Measurements from ENCODE around the gene NINJ2.
"Not testable (repeated sequence)": the region's sequence is repeated elsewhere in the genome, so short reads cannot be mapped to it uniquely, and the experiment has no call there.

Gene NINJ2

DNA sequence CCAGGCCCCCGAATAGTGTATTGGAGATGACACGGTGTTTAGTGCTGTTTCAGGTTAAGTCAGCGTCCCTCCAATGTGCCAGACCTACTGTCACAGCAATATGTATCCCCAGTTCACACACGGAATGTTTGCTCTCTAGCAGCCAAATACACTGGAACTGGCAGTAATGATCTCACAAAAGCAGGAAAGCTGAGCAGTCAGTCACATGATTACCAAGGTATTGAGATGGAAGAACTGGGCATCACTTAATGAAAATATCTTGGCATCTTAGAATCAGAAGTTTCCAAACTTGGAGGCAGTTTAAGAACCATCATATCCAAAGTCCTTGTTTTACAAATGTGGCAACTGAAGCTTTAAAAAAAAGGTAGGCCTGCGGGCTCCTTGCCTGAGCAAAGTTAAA lies 23.3 kb downstream of the NINJ2 start:
- no peak for DNase-seq

DNA sequence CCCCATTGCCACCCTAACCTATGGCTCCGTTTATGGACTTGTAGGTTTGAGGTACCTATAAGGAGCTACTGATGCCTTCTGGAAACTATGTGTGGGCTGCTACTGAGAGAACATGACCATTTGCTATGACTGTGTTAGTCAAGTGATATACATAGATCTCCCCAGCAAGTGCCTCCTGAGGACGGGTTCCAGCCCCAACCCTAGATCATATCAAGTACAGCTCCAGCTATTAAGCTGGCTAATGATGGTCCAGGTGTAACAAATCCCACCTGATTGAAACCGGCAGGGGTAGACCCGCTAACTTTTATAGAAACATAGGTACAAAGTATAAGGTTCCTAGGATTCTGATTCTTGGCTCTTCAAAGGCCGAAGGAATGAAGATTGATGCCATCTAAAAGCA lies 23.7 kb downstream of the NINJ2 start:
- DNase-seq: no peak

DNA sequence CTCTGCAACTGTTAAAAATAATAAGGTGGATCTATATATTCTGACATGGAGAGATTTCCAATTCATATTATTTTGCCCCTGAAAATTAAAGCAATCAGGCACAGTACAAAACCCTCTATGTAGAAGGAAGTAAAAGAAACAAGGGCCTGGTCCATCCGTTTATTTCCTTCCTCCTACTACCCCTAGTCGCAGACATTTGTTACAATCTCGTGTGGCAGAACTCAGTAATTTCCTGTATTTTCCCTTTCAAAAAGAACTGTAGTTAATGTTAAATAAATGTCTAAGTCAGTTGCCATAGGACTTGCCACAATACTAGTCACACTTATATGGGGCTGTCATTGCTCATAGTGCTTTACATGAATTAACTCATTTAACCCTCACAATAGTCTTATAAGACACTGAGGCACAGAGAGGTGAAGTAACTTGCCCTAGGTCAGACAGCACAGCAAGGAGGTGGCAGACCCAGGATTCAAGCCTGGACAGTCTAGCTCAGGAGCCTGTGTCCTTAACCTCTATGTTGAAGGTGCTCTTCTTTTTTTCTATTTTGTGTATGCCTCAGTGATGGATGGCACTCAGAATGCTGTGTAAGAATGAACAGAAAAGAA lies 24.2 kb downstream of the NINJ2 start:
- DNase-seq: no peak

DNA sequence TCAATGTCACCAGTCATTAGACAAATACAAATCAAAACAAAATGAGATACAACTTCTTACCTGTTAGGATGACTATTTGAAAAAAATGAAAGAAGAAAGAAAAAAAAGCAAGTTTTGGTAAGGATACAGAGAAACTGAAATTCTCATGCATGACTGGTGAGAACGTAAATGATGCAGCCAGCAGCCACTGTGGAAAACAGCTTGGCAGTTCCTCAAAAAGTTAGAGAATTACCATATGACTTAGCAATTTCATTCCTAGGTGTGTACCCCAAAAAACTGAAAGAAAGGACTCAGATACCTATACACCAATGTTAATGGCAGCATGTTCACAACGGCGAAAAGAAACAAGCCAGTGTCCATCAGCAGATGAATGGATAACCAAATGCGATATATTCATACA lies 26.6 kb downstream of the NINJ2 start:
- DNase-seq: no peak

DNA sequence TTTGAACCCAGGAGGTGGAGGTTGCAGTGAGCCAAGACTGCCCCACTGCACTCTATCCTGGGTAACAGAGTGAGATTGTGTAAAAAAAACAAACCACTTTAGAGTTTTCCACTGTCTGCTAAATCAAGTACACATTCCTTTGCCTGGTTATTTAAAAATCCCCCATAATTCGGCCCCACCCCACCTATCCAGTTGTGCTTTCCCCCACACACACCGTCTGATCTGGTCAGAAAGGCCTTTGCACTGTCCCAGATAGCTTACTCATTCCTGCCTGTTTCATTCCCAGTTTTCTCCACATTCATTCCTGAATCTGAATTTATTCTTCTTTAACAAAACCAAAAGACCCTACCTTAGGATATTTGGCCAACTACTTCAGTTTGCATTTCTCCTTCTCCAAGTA lies 29.5 kb downstream of the NINJ2 start:
- no peak for DNase-seq

DNA sequence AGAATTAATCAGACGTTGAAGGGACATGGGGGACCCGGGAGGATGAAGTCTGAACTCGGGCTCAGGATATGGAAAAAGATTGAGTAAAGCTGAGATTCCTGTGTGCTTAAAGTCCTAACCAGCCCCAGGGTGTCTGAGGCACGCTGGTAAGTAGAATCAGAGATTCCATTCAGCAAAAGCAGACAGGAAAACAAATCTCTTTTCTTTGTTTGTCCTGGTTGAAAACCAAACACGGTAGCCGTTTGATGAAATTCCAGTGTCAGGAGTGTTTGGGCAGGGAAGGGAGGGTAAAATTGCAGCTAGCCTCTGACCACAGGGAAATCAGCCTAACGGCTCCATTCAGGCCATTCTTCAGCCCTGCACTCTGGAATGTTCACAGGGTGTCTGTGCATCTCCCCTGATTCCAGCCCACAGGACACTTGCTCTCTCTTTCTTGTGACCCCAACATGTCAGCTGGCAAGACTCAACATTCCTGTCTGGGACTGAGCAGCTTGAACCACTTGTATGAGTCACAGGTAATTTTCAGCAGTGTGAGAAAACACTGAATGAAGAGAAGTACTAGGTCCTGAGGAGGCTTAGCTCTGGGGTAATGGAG lies 31.0 kb downstream of the NINJ2 start:
- DNase-seq: no peak

DNA sequence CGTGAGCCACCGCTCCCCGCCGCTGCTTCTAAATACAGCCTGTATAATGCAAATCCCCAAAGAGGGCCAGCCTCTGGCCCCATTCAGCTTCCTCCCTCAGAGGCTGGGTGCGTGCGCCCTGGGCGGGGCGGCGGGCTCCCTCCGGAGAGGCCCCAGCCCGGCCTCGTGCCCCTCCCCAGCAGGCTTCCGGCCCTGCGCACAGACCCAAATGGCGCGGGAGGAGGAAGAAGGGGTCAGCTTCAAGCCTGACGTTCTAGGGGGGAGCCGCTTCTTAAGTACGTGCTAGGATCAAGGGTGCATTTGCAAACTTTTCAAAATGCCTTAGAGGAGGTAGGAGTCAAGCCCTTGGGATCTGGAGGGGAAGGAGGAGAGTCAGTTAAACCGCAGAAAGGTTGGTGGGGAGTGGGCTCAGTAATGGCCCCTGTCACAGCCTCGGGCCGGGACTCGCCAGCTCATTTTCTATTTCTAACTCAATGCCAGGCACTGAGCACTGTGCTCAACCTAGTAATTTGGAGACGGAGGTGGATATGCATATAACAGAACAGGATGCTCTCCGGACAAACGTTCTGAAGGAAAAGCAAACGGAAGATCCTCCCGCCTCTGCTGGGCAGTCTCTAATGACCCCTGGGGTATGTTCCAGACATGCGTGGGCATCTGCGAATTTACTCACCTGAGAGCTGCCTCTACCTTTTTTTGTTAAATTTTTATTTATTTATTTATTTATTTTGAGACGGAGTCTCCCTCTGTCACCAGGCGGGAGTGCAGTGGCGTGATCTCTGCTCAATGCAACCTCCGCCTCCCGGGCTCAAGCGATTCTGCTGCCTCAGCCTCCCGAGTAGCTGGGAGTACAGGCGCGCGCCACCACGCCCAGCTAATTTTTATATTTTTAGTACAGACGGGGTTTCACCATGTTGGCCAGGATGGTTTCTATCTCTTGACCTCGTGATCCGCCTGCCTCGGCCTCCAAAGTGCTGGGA lies 32.3 kb downstream of the NINJ2 start:
- peak; percentile 59 for DNase-seq

DNA sequence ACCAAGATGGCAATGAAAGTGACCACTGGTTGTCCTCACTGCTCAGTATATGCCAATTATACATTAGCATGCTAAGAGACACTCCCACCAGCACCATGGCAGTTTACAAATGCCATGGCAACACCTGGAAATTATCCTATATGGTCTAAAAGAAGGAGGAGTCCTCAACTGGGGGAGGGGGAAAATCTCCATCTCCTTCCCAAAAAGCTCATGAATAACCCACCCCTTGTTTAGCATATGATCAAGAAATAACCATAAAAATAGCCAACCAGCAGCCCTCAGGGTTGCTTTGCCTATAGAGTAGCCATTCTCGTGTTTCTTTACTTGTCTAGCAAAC lies 34.5 kb downstream of the NINJ2 start:
- DNase-seq: not testable (repeated sequence)

DNA sequence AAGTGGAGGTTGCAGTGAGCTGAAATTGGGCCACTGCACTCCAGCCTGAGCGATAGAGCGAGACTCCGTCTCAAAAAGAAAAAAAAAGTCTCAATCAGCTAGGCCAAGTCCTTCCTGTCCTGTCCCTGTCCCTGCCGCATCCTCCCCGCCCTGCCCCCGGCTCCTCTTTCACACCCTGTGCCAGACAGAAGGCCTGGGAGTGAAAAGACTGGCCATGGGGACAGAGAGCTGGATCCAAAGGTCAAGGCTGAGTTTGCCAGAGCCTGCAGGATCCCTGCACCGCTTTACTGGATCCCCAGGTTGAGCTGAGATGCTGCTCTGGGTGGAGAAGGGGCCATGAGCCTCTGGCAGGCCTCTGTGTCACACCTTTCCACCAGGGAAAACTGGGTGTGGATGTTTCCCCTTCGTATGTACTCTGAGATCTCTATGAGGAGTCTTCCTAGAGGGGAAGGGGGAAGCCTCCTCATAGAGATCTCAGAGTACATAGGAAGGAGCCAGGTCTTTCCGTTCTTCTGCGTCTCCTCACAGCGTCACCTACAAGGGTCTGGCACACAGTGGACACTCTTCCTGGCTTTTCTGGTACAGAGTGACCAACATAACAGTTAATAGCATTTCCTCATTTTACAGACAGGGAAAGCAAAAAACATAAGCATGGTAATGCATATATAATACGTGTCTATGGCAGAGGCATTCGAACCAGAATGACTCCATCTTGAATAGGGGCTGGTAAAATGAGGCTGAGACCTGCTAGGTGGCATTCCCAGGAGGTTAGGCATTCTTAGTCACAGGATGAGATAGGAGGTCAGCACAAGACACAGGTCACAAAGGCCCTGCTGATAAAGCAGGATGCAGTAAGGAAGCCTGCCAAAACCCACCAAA lies 35.1 kb downstream of the NINJ2 start:
- no peak for DNase-seq

DNA sequence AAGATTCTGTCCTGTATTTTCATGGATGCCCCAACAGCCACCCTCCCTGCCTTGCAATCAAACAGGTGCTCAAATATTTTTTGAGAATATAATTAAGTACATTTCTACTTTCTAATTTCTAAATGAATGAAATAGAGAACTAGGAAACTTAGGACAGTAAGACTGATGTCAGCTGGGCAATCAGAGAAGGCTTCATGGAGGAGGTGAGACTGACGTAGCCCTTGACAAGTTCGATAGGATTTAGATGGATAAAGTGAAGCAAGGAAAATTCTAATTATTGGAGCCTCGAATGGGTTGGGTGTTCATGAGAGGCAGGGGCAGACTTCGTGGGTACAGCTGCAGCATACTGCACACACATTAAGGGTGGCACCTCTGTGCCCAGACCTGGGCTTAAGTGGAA lies 36.0 kb downstream of the NINJ2 start:
- no peak for DNase-seq

DNA sequence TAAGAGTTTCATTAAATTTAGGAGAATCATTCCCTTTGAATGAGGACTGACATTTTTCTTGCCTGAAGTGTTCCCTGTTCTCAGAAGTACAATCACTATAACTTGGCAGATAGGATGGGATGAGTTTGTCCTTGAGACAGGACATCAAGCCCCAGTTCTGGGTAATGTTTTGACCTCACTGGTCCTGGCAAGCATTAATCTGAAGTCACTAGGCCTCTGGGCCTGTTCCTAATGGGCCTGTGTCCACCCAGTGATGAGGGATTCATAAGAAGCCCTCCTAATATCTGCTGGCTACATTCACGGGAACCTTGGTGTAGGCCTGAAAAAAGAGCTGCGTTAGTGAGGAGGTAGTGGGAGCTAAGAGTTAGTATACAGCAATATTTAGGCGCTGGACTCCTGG lies 37.2 kb downstream of the NINJ2 start:
- no peak for DNase-seq

DNA sequence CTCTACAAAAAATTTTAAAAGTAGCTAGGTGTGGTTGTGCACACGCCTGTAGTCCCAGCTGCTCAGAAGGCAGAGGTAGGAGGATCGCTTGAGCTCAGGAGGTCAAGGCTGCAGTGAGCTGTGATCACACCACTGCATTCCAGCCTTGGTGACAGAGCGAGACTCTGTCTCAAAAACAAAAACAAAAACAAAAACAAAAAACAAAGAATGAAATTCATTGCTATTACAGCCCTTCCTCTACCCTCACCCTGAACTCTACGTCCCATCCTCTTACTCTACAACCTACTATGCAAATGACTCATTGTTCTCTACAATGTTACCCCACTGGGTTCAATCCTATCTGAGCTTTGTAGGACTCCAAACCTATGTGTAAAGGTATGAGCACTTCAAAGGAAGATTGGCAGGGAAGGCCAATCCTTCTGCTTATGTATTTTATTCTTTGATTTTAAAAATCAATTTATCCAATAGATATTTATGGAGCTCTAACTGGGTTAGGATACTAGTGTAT lies 39.3 kb downstream of the NINJ2 start:
- DNase-seq: no peak

DNA sequence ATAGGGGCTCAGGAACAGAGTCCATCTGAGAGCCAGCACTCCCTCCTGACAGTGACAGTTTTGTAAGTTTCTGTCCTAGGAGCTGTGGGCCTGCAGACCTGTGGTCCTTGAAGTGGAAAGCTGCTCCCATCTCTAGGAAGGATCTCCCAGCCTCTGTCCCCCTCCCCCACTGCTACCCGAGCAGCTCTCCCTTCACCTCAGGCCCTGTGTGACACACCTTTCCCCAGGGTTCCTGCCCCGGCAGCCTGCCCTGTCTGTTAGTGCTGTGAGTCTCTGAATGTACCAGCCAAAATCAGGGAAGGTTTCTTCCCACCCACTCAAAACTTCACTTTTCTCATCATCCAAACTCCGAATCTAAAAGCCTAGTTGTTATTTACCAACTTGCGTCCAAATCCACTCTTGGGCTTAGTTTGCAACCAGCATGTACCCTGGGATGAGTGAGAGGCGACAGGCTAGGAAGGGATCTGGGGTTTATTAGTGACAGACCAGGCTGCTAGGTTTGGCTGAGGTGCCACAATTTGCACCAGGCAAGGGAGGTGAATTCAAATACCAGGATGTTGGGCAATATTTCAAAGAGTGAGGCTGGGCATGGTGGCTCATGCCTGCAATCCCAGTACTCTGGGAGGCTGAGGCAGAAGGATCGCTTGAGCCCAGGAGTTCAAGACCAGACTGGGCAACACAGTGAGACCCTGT lies 39.9 kb downstream of the NINJ2 start:
- no peak for DNase-seq

DNA sequence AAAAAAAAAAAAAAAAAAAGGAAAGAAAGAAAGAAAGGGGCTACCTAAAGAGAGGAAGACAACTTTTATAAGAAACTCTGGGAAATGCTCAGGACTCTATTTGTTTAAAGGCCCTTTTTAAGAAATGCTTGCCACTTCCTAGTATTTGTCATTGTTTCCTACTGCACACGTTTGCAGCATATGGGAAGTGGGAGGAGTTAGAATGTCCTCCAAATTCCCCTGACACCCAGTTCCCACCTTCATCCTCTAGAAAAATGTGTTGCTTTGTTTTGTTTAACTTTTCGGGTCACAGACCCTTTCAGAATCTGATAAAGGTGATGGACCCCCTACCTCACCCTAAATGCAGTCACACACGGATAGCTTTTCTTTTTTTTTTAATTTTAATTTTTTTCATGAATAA lies 40.8 kb downstream of the NINJ2 start:
- DNase-seq: no peak

DNA sequence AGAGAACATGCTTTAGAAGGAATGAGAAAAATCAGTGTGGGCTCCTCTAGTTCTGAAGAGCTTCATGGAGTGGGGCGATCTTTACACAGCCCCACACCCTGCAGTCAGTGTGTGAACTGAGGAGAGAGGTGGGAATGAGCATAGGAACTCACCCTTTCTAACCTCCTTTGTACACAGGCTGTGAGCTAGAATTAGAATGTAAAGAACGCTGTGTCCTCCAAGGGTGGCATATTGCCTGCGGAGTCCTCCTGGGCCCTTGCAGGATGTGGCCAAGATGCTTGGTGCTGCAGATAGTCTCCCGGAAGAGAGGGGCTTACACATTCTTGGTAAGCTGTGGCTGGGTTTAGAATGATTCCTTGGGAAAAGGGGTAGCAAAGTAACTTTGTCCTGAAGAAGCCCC lies 43.9 kb downstream of the NINJ2 start:
- no peak for DNase-seq

DNA sequence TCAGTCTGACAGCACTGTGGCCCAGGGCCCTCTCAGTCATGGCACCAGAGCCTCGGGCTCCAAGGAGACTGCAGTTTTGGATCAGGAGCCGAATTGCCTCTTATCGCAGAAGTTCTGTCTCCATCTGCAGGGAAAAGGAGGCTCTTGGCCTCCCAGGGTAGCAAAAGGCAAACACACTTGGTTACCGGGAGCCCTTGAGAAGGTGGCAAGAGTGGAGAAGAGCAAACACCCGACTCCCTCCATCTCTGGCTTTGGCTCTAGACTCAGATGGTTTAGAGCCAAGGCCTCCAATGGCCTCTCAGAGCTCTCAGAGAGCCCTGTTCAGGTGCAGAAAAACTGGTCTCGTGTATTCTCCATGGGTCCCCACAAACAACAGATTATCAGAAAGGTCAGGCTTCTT lies 44.6 kb downstream of the NINJ2 start:
- DNase-seq: no peak

DNA sequence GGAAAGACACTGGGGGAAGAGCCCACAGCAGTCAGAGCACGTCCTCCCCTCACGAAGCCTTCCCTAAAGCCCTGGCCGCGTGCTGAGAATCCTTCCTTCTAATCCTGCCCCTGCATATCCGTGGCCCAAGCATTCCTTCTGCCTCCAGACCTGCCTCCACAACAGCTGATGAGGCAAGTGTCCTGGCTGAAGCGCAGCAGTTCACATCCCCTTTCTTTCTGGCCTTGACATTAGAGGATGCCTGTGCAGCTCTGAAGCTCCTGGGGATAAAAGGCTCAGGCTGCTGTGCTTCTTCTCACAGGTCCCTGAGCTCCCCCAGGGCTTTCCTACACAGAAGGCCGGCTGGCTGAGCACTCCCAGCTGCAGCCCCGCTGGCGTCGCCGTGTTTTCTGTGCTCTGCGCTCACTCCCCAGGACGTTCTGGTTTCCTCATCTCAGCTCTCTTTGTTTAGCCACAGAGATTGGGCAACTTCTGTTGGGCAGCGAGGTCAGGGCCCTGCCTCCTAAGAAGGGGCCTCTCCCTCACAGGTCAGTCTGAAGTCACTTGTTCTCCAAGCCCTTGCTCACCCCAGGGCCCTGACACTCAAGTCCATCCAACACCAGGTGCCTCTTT lies 45.8 kb downstream of the NINJ2 start:
- DNase-seq: no peak

DNA sequence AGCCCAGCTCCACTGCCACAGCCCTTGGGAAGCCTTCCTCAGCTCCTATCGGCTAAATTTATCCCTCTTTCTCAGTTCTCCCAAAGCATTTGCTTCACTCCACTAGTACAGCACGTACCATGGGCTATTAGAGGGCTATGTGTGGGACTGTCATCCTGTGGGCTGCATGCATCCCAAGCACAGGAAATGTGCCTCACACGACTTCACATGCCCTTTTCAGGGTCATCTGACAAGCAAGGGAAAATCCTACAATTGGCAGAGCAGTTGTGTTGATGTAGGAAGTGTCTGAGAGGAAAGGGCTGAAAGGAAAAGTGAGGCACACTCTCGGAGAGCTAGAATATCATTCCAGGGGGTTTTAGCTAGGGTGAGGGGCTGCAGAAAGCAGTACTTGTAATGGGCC lies 47.6 kb downstream of the NINJ2 start:
- no peak for DNase-seq

DNA sequence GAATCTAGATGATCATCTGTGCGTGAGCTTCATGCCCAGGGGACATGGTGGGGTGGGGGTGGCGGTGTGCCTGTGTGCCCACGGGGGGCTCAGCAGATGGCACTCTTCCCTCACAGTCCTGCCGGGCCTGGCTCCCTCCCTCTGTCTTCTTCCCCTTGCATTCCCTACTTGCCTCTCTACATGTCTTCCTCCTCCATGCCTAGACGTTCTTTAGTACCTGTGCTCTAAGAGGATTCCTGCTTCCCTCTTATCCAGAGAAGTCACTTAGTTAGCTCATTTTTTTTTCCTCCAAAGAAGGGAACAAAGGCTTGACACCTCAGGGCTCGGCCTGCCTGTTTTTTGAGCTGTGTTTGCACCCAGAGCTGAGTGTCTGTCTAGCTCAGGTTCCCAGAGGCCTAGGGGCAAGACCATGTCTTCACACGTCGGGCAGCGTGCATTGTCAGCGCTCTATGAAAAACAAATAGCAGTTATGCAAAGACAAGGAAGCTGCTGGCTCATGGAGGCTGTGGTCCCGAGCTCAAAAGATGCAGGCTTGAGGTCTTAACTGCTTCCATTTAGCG lies 48.8 kb downstream of the NINJ2 start:
- DNase-seq: no peak

DNA sequence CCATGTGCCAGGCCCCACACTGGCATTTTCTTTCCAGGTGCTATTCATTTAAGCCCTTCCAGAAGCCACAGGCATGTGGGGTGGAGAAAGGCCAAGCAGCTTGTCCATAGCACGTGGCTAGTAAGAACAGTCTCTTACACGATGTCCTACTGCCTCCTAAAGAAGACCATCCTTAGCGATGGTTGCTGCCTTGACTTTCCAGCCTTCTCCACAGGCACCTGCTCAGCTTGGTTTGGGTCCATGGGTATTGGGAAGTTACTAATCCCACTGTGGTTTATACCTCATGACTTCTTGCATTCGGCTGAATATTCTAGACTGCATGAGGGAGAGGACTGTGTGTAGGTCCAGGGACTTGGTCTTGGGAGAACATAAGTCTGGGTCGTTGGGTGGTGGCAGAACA lies 49.2 kb downstream of the NINJ2 start:
- DNase-seq: no peak

DNA sequence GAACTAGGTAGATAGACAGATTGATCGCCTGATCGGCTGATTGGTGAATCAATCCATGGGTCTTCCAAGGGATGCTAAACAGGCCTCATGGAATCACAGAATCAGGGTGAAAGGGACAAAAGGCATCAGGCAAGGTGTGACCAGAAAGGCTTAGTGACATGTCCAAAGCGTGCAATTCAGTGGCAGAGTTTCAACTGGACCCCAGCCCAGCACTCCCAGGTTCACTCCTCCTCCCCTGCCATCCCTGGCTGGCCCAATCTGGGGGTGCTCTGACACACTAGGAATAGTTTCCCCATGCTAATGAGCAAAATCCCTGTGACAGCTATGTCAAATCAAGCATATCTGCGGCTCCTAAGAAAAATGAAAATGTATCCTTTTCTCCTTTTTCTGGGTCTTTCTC lies 50.4 kb downstream of the NINJ2 start:
- no peak for DNase-seq

DNA sequence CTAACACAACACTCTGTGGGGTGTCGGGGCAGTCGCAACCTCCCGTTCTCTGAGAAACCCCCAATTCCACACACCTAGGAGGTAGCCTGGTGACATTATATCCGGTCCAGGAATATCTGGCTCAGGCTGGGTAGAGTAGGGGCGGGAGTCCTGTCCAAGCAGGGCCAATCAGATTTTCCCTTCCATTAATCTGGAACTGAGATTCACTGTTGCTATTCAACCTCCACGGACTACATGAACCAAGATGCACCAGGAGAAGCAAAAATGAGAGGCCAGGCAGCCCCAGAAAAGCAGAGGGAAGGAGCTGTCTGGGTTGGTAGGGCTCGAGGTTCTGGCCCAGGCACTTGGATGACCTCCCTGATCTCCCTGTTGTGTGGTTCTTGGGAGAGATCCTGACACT lies 51.0 kb downstream of the NINJ2 start:
- DNase-seq: no peak
